Measurements from ENCODE around the gene ALDH4A1.

- TF ChIP-seq JUND (IDR thresholded peaks at IDR 0.05) (no peak), YY1 (IDR thresholded peaks at IDR 0.05) (no peak), CTCF (IDR thresholded peaks at IDR 0.05; ENCODE audit: low read depth, low read length, missing input control) (no peak), ZBTB33 (IDR thresholded peaks at IDR 0.05) (no peak), REST (IDR thresholded peaks at IDR 0.05) (no peak), TAF1 (conservative IDR thresholded peaks at IDR 0.05) (no peak)
Observed at GRCh38 chr1:18883079-18883478, 19.3 kb downstream of the ALDH4A1 start.

Measured in liver (tissue), 3 donors.